ENCODE data around the gene PDLIM5.
"Not testable (repeated sequence)": the region's sequence is repeated elsewhere in the genome, so short reads cannot be mapped to it uniquely, and the experiment has no call there.

Gene PDLIM5

DNA sequence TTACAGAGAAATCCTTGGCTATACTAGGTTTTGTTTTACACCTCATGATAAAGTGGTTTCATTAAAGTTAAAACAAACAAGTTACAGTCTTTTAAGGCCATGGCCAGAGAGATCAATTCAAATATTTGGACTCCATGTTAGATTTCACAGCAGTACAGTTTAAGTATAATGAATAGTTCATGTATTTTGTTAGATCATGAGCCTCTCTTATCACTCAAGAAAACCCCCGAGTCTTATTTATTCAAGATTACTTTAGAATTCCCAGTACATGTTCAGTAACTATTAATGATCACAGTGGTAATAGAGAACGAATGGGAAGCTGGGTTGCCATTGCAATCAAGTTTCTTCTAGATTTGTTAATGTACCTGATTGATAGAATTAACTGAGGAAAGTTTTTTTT, 15.2 kb downstream of the PDLIM5 start:
- no peak for DNase-seq

DNA sequence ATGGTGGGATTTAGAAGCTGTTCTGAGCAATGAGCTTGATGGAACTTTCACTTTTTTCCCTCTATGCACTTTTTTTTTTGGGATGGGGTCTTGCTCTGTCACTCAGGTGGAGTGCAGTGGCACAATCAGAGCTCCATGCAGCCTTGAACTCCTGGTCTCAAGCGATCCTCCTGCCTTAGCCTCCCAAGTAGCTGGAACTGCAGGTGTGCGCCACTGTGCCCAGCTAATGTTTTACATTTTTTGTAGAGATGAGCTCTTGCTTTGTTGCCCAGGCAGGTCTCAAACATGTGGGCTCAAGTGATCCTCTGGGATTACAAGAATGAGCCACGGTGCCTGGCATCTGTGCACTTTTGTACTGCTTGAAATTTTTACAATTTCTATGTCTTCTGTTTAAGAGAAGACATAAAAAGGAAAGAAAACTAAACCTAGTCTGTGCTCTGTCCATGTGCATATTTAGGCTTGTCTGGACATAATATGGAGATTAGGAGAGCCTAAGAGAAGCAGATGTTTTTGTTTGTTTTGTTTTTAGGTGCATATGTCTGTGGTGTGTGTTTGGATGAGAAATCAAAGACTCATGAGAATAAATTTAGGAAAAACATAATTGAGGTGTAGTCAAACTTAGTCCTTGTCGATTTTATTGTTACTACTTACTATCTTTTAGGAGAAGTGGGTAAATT, 16.5 kb downstream of the PDLIM5 start:
- no peak for DNase-seq

DNA sequence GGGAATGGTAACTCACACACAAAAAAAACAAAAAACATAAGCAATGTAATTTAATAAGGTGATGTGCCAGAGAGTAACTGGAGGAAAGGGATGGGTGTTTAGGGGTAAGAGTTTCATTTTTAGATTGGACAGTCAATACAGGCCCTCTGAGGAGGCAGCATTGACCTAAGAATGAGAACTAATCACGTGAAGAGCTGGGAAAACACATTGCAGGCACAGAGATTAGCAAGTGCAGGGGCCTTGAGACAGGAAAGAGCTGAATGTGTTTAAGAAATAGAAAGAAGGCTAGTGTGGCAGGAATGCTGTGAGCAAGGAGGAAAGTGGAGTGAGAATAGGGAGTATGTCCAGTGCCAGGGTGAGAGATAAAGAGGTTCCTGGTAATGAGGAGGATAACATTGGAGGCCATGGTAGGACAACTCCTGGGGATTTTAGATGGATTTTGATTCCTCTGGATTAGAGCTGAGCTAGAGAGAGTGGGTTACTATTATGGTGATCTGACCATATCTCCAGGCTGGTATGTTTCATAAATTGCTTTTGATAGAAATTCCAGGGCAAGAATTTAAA, 17.6 kb downstream of the PDLIM5 start:
- no peak for DNase-seq

DNA sequence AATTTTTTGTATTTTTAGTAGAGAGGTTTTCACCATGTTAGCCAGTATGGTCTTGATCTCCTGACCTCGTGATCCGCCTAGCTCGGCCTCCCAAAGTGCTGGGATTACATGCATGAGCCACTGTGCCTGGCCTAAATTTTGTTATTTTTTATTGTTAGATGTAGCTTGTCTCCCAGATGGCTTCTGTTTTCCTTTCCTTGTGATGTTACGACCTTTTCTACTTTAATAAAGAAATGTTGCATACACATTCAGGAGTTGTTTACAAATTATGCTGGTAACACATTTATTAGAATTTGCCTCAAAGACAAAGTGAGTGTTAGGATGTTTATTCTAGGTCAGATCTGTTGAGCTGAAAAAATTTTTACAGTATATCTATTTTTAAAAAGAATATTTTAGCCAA, 18.4 kb downstream of the PDLIM5 start:
- DNase-seq = no peak

DNA sequence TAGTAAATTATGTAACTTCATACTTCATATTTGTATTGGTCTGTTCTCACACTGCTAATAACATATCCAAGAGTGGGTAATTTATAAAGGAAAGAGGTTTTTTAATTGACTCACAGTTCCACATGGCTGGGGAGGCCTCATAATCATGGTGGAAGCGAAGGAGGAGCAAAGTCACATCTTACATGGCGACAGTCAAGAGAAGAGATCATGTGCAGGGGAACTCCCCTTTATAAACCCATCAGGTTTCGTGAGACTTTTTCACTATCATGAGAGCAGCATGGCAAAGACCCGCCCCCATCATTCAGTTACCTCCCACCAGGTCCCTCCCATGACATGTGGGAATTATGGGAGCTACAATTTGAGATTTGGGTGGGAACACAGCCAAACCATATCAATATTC, 19.0 kb downstream of the PDLIM5 start:
- DNase-seq = not testable (repeated sequence)

DNA sequence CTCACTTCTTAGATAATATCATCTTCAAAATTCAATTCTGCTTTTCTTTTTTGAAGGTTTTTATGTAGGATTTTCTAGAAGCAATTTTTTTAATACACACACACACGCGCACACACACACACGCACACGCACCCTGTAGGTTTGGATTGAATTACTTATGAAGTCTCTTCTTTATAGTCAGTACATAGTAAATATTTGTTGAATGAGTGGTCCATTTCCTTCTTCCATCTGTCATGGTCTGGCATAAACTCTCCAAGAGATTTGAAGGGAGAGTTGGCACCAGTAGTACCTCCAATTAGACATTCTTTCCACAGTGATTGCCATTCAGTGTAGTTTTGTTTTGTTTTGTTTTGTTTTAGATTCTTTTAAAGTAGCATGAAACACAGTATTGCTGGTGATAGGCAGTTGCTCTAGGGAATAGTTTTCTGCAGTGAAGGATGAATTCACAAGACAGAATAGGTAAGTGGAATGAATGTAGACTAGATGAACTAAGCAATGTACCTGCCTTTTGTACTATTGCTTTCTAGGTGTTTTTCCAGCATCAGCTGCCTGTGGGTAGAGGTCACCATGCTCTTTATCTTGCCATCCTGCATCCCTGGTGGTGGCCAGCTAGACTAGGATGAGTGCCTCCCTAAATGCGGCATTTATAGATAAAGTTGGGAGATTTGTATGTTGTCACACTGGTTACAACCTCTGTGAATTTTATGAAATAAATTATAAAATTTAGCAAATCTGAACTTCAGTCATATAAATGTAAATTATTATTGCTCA, 20.5 kb downstream of the PDLIM5 start:
- DNase-seq = no peak

DNA sequence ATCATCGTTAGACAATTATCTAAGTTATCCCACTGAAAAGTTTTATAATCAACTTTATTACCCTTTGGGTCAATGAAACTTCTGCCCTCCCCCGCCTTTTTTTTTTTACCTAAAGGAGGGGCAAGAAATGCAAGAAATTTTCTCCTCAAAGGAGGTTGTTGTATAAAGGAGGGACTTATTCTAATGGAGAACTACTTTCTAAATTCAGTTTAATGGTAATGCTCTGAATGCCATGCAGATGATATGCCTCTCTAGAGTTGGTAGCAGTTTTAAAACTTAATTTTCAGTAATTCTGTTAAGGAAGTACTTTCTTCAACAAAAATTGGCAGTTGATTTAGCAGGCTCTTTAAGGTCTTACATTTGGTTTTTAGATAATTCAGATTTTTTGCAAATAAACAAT, 23.3 kb downstream of the PDLIM5 start:
- DNase-seq = no peak

DNA sequence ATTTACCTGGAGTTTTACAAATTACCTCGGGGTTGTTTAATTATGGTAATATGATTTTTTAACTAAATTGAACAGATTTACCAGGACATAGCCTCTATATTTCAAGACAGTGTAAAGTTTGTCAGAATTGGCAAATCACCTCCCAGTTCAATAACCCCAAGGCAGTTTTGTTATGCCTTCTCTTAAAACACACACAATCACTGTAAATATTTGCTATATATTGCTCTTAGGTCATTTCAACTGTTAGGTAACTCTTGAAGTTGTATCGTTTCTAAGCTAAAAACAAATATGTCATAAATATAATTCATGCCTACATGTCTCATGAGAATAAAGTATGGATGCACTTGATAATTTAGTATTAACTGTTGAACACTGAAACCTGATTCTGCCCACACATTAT, 24.1 kb downstream of the PDLIM5 start:
- DNase-seq = no peak

DNA sequence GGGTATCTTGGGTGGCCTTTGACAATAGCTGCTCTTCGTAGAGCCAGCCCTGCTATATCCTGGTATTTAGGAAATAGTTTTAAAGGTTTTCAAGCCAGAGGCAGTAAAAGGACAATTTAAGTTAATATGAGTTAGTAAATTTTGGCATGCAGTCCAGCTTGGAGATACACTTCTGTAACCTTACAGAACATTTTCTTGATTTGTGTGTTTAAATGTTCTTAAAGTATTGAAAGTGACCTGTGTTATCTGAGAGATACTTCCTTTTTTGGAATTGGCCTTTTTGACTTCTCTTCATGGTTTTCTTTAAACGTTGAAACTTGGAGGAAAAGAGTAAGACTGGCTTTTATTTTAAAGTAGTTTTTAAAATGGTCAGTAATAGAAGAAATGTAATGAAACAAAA, 25.5 kb downstream of the PDLIM5 start:
- no peak for DNase-seq

DNA sequence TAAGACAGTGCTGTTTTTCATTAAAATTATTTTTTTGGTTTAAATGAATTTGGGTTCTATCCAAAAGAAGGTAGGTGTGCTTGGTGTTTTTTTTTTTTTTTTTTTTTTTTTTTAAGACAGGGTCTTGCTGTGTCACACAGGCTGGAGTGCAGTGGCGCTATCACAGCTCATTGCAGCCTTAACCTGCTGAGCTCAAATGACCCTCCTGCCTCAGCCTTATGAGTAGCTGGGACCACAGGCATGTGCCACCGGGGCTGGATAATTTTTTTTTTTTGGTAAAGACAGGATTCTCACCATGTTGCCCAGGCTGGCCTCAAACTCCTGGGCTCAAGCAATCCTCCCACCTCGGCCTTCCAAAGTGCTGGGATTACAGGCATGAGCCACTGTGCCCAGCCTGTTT, 27.1 kb downstream of the PDLIM5 start:
- not testable (repeated sequence) for DNase-seq

DNA sequence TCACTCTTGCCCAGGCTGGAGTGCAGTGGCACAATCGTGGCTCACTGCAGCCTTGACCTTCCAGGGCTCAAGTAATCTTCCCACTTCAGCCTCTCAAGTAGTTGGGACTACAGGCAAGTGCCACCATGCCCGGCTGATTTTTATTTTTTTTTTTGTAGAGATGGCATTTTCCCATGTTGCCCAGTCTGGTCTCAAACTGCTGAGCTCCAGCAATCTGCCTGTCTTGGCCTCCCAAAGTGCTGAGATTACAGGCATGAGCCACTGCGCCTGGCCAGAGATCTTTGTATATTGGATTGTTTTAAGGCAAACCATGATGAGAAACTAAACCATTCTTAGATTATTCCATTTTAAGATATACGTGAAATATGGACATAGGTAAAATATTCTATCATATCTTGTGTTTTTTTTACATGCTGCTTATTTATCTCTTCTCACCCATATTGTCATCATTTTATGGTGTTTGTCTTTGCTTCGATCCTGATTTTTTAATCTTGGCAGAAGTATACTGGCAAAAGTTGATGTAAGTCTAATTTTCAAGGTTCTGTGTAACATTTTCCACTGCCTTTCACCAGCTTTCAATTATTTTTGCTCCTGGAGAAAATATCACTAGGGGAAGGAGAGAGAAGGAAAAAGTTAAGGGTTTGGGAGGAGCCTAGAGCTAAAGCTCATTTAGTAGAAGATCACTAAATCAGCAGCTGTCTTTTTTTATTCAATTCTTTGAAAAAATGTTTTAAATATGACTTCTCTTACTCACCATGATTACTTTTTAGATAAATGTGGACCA, 27.8 kb downstream of the PDLIM5 start:
- no peak for DNase-seq

DNA sequence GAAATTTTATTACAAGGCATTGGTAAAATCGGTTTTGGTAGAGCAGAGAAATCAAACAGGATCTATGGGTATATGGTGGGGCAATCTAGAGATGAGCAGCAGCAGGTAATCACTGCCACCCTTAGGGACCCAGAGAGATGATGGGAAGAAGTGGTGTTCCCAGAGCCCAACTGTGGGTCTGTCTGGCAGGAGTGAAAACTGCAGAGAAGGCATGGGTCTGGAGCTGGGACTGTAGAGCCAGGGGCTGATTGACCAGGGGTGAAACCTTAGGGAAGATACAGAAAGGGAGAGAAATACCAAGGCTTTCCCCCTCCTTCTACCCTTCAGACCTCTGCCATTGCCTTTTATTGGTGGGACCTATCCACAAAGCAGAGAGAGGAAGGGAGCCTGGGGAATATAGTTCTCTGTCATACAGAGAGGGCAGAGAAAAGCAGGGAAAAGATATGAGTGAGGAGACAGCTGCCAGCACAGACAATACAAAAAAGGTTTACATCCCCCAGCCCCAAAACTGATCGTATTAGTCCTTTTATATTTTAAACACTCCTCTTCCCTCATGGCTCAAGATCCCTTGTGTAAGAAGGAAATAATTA, 28.7 kb downstream of the PDLIM5 start:
- DNase-seq = no peak

DNA sequence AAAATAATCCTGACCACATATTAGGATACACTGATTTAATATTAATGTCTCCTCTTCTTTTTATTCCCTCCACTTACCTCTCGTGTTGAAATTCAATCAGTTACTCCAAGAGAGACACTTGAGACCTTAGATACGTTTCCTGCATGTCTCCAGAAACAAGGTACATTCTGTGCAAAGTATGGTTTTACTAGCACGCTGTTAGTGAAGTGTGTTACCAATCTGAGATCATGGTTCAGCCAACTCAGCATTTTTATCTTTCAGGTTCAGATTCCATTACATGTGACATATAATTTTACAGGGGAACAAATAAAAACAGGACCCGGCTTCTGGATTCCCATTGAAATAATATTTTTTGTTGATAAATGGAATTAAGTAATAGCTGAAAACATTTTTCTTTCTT, 32.2 kb downstream of the PDLIM5 start:
- no peak for DNase-seq

DNA sequence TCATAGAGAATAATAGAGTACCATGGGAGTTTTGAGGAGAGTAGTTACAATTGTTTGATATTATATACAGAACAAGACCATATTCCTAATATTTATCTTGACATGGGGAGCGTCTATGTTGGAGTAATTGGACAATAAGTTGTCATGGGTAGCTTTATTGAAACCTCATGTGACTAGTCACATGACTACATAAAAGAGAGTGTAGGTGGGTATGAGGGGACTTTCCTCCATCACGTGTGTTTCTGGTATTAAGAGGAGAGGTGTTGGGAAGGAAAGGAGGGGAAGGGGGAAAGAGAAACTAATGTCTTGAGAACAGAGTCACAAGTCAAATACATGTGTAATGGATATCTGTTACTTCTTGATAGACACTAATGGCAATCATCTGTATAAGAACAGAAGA, 33.1 kb downstream of the PDLIM5 start:
- no peak for DNase-seq

DNA sequence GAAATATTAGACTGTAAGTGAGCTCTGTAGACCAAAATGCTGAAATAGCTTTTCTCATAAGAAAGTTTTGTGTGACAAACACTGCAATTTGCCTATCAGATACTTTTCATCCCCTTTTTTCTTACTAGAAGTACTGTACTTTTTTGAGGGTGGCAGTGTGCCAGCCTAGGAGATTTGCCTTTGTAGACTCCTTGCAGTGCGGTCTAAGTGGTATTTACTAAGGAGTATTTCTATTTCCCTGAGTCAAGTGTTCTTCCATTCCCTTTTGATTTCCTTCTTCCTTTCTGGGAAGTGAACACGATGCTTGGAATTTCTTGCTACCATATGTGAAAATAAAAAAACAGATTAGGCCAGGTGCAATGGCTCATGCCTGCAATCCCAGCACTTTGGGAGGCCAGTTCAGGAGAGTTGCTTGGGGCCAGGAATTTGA, 34.6 kb downstream of the PDLIM5 start:
- DNase-seq = no peak

DNA sequence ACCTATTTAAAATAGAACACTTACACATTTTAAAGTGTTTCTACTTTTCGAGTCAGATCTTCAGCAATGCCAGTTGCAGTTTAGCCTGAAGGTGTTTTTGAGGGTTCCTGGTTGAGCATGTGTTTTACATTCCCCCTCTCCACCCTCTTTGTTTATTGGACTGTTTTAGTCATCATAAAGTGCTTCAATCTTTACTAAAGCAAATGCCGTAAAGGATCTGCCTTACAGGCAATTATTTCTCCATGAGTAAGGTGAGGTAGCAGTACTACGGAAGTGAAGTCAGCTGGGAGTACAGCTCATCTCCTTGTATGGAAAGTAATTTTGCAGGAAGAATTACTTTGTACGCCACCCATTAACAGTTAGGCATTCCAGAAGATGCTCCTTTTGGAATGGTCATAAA, 36.9 kb downstream of the PDLIM5 start:
- DNase-seq = no peak

DNA sequence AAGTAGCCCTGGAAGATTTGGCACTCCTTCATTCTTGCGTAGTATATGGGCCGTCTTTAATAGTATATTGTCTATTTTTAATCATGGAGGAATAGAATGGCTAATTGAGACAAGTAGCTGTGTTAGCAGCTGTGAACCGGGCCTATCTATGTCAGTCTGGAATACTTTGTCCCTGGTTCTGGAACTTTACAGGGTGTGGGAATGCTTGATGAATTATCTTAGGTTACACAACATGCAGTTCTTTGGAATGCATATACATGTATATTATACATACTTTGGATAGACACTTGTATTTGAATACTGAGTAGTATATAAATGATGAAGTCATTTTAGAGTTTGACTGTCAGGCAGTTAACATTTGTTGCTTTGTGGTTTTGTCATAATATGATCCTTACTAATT, 37.4 kb downstream of the PDLIM5 start:
- no peak for DNase-seq

DNA sequence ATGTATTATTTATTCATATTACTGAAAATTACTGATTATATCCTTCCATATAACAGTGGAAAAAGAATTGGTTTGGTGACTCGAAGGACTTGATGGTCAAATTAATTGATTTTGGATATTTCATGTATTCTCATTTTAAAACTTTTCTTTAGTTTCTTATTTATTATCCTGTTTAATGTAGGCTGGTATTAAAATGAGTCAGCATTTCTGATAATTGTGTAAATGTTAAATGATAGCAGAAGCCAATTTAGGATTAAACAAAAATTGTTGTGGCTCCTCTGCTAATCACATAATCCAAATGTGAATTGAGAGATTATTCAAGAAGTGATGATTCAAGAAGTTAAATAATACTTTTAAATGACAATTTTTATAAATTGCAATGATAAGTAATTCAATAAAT, 38.7 kb downstream of the PDLIM5 start:
- DNase-seq = no peak

DNA sequence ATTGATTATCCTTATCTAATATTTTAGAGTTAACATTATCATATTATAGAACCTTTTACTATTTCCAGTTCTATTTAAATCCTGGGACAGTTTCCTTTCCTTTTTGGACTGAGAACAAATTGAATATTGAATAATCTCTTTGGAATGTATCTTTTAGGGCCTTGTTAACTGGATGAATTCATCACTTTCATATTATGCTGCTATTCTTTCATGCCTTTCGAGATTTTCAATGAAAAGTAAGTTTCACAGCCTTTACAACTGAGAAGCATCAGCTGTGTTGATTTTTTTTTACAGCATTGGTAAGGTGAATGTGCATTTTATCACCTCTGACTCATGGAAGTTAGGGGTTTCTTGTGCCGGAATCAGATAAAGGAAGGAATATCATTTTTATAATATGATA, 39.6 kb downstream of the PDLIM5 start:
- DNase-seq = no peak

DNA sequence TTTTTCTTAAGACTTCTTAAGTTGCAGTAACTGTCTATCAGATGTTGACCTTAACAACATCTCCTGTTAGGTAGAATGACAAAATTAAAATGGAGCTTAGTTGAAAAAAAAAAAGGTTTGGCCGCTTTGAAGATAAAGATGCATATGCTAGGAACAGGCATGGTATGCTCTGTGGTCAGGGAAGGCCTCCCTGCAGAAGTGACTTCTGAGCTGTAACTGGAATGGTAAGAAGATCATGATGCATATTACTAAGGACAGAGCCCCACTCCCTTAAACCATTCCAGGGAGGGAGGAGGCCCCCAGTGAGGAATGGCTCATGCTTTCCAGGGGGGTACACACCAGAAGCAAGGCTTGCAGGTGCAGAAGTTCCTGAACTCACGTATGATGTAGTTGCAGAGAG, 43.7 kb downstream of the PDLIM5 start:
- no peak for DNase-seq

DNA sequence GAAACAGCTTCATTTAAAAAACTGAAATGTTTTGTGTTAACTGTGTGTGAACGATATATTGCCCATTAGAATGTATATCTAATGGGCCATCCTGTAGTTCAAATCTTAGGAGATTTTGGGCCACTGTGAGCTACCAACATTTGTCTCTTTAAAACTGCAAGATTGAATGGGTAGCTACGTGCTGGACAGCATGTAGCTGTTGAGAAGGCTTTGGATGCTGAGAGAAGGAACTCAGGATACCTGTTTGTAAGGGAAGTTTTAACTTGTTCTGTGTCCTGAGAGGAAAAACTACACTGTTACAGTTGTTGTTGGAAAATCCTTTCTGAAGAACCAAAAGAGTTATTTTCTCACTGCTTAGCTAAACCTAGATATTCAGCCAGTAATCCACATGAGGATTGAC, 45.9 kb downstream of the PDLIM5 start:
- DNase-seq = no peak

DNA sequence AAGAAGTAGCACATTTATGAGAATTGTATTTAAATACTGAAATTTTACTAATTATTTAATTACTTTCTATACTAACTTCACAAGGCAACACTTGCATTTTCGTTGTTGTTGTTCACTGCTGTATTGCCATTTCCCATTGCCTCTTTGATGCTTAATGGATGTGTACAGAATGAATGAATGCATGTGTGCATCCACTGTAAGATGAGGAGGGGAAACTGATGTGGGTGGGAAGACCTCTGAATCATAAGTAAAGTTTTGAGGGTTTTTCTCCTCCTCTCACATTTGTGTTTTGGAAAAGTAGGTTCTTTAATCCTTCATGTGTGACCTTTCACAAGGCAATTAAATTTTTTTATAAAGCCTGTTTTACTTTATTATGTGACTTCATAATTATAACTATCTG, 46.8 kb downstream of the PDLIM5 start:
- DNase-seq = no peak

DNA sequence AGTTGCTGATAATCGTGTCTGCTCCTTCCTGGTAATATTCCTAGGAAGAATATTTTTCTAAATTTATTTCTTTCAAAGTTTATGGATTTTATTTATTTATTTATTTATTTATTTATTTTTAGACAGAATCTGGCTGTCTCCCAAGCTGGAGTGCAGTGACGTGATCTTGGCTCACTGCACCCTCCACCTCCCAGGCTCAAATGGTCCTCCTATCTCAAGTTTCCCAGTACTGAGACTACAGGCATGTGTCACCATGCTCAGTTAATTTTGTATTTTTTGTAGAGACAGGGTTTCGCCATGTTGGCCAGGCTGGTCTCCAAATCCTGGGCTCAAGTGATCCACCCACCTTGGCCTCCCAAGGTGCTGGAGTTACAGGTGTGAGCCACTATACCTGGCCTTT, 48.9 kb downstream of the PDLIM5 start:
- DNase-seq = no peak

Measured in stimulated activated CD4-positive, alpha-beta T cell treated with anti-CD3 and anti-CD28 coated beads, Interleukin-2, amount 100 ng/mL, for 24 hours (primary cell).